Hematopoietic multipotent progenitor cell treated with erythropoietin and hydrocortisone succinate and interleukin-3 and kit ligand, for 8 days (in vitro differentiated cells): ENCODE results near the gene SH3PXD2A.
"Not testable (repeated sequence)": the region's sequence is repeated elsewhere in the genome, so short reads cannot be mapped to it uniquely, and the experiment has no call there.

Experiments
- DNase-seq: peaks from one replicate; pipeline ENCODE4 v3.0.0-alpha.2; 2015

The SH3PXD2A gene

GRCh38 chr10:103637927-103638557 is 217.3 kb downstream of the SH3PXD2A start:
- DNase-seq, result no peak

GRCh38 chr10:103637011-103637410 is 218.4 kb downstream of the SH3PXD2A start:
- no peak for DNase-seq

- DNase-seq, result no peak
Measured at GRCh38 chr10:103636492-103636891, 218.9 kb downstream of the SH3PXD2A start.

- DNase-seq, result no peak
Measured at GRCh38 chr10:103635580-103635979, 219.8 kb downstream of the SH3PXD2A start.

- DNase-seq, result no peak
Measured at GRCh38 chr10:103633846-103634245, 221.5 kb downstream of the SH3PXD2A start.

- not testable (repeated sequence) for DNase-seq
Measured at GRCh38 chr10:103632871-103633270, 222.5 kb downstream of the SH3PXD2A start.

GRCh38 chr10:103632247-103632642 is 223.1 kb downstream of the SH3PXD2A start:
- no peak for DNase-seq

- DNase-seq, result peak; percentile 28
Measured at GRCh38 chr10:103630156-103630555, 225.2 kb downstream of the SH3PXD2A start.

GRCh38 chr10:103629581-103629980 is 225.8 kb downstream of the SH3PXD2A start:
- no peak for DNase-seq

- DNase-seq, result no peak
Measured at GRCh38 chr10:103627893-103628292, 227.5 kb downstream of the SH3PXD2A start.

- DNase-seq, result peak; percentile 16
Measured at GRCh38 chr10:103627111-103627892, 228.1 kb downstream of the SH3PXD2A start.

- DNase-seq, result no peak
Measured at GRCh38 chr10:103626178-103626577, 229.2 kb downstream of the SH3PXD2A start.

- DNase-seq, result no peak
Measured at GRCh38 chr10:103622935-103623574, 232.3 kb downstream of the SH3PXD2A start.

GRCh38 chr10:103622286-103622685 is 233.1 kb downstream of the SH3PXD2A start:
- DNase-seq, result no peak

- DNase-seq, result no peak
Measured at GRCh38 chr10:103621783-103622125, 233.6 kb downstream of the SH3PXD2A start.

GRCh38 chr10:103620891-103621782 is 234.2 kb downstream of the SH3PXD2A start:
- DNase-seq, result peak; percentile 43

- no peak for DNase-seq
Measured at GRCh38 chr10:103620352-103620740, 235.0 kb downstream of the SH3PXD2A start.

- peak; percentile 39 for DNase-seq
Measured at GRCh38 chr10:103619424-103620351, 235.7 kb downstream of the SH3PXD2A start.

GRCh38 chr10:103618575-103619423 is 236.6 kb downstream of the SH3PXD2A start:
- DNase-seq, result peak; percentile 98

GRCh38 chr10:103617602-103618385 is 237.6 kb downstream of the SH3PXD2A start:
- DNase-seq, result peak; percentile 63
